Ishikawa (cell line): Measurements from ENCODE around the gene KCNK17.

Experiments used
- CEBPB ChIP-seq: IDR thresholded peaks from 2 replicates; pipeline ENCODE4 v1.6.1; 2012
- EP300 ChIP-seq: IDR thresholded peaks from 2 replicates; pipeline ENCODE4 v1.6.1; 2012; ENCODE audit warnings: borderline replicate concordance
- FOXM1 ChIP-seq: IDR thresholded peaks from 2 replicates; pipeline ENCODE4 v1.6.1; 2012; ENCODE audit warnings: low read depth, borderline replicate concordance
- NFIC ChIP-seq: IDR thresholded peaks from 2 replicates; pipeline ENCODE4 v1.6.1; 2012
- TAF1 ChIP-seq: IDR thresholded peaks from 2 replicates; pipeline ENCODE4 v1.6.1; 2012; ENCODE audit warnings: low read depth, mild to moderate bottlenecking

GRCh38 chr6:39304951-39305350 is 9.3 kb downstream of the KCNK17 start:
- TF ChIP-seq FOXM1, result no peak
- no peak for TF ChIP-seq NFIC
- no peak for TF ChIP-seq TAF1
- TF ChIP-seq CEBPB, result no peak
- TF ChIP-seq EP300, result no peak
